Stimulated activated CD4-positive, alpha-beta T cell treated with anti-CD3 and anti-CD28 coated beads, Interleukin-2, amount 100 ng/mL, for 4 hours (primary cell): Measurements from ENCODE around the gene RPAP3.
A peak's percentile ranks its signal among the peaks of the same experiment; 100 is the strongest.

Experiments used
- DNase-seq: peaks from one replicate; pipeline ENCODE4 v3.0.0-alpha.2; 2020; ENCODE audit warnings: low read depth

Gene RPAP3

GRCh38 chr12:47743311-47743860, 37.6 kb upstream of the RPAP3 start:
- no peak for DNase-seq

- DNase-seq, result peak; percentile 54
Measured at GRCh38 chr12:47742253-47742825, 36.5 kb upstream of the RPAP3 start.

- peak; percentile 13 for DNase-seq
Measured at GRCh38 chr12:47741340-47741703, 35.5 kb upstream of the RPAP3 start.

- DNase-seq, result no peak
Measured at GRCh38 chr12:47740606-47741339, 34.9 kb upstream of the RPAP3 start.

DNA sequence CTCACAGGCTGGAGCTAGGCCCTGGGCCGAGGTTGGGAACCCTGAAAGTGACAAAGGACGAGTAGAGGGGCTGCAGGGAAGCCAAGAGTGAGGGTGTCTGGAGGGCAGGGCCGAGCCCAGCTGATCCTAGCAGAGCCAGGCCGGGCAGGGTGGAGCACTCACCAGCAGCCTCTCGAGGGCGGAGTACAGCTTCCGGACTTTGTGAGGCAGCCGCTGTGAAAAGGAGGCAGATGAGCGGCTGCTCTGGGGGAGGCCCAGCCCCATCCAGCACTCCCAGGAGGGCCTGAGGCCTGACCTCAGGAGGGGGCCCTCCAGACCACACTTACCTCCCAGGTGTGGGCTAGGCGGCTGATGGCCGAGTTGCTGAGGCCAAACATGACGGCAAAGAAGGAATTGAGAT, 34.1 kb upstream of the RPAP3 start:
- no peak for DNase-seq

GRCh38 chr12:47739297-47739696, 33.5 kb upstream of the RPAP3 start:
- no peak for DNase-seq

DNA sequence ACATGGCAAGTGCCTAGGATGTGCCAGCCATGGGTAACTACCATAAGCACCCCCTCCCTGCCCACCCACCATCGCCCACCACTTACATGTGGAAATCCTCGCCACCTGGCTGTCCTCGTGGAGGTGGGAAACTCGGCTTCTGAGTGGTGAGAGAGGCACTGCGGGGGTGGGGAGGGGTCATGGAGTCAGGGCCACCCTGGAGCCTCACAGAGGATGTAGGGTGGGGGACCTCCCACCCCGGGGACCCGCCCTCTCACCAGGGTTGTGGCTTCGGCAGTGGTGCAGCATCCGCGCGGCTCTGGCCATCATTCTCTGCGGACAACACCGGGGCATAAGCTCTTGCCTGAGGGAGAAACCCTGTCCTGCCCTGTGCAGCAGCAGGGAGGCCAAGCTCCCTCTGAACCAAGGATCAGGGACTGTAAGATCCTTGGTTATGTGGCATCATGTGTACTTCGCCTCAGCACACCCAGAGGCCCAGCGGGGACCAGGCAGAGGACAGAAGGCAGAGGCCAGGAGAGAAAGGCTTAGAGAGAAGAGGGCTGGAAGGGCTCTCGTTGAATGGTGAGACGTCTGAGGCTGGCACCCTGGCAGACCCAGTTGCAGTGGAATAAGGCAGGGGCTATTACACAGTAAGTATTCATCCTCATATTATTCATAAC, 32.2 kb upstream of the RPAP3 start:
- DNase-seq, result no peak

DNA sequence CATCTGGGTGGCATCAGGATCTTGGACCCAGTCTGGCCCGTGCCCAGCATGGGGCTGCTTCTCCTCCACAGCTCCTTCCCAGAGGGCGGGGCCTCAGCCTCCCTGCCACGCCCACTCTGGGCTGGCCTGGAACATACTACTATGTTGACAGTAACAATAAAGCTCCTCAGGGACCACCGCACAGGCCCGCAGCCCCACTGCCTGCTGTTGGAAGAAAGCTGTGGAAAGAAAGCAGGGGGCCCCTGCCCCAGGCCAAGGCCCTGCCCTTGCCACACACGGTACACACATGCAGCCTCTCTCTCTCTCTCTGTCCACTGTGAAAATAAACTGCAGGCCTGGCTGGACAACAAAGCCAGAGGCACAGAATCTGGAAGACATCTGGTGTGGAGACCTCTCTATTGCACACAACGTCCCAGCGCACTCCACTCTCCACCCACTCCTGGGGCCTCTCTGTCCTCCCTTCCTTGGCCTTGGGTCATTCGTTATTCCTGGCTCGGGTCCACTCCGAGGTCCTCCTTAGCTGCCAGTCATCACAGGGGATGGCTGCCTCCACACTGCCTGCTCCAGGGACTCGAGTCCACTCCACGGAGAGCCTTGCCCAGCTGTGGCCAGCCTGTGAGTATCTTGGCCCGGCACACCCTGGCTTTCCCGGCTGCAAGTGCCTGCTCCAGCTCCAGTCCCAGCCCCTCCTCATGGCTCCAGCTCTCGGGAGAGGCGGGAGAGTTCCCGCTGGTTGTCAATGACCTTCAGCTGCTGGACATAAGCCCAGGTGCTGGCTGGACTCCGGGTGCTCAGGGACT, 31.2 kb upstream of the RPAP3 start:
- DNase-seq, result no peak

- no peak for DNase-seq
Measured at GRCh38 chr12:47736216-47736615, 30.4 kb upstream of the RPAP3 start.

DNA sequence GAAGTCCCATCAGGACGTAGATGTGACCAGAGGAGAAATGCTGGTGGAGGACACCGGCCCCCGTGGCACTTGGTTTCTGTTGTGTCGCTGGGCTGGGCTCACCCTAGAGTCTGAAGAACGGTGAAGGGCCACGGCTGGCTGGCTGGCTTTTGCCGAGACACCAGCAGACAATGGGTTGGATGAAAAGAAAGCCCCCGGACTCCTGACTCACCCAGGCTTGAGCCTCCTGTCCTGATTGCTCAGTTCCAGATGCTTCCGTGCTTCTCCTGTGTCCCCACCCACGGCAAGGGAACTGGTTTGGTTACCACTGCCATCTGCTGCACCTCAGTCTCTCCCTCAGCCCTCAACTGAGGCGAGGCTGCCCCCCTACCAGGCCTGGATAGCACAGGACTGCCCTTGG, 29.8 kb upstream of the RPAP3 start:
- no peak for DNase-seq

DNA sequence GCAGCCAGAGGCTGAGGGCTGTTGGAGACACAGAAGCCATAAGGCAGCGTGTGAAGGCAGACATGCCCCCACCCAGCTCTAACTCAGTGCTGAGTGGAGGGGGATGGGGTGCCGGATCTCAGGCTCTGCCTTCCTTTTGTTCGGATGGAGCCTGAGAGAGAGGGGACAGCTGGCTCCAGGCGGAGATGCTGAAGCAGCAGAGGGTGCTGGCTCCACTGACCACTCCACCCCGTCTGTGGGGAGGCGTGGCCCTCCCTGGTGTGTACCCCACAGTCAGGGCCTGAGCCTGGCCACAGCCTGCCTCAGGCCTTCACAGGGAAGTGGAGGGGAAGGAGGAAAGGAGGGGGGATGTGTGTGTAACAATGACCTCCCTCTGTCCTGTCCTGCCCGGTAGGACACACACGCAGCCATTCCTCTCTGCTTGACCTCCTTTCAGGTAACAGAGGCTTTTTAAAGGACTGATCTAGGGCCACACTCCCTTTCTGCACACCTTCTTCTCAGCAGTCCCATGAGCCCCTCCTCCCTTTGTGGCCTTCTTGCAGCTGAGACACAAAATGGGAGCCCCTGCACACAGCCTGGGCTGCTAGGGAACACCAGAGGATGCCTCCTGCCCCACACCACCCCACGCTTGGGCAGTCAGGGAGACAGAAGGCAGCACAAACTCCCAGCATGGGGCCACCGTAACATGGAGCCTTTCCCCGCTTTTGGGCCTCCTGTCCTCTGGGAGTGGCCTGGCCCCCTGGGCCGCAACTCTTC, 29.1 kb upstream of the RPAP3 start:
- DNase-seq, result no peak

DNA sequence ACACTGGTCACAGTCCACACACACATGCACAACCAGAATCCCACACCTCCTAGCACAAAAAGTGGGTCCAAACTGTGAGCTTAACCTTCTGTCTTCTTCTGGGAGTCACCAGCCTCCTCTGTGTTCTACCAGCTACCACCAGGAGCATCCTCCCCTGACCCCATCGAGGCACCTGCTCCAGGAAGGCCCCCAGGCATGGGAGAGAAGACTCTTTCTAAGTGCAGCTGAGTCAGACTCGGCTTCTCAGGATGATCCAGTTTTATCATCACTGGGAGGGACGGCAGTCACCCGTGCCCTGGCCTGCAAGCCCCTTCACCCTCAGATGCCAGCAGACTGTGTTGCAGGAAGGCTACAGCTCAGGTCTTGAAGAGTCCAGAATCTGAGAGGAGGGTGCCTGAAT, 27.3 kb upstream of the RPAP3 start:
- DNase-seq, result no peak

GRCh38 chr12:47732504-47732903, 26.7 kb upstream of the RPAP3 start:
- no peak for DNase-seq

DNA sequence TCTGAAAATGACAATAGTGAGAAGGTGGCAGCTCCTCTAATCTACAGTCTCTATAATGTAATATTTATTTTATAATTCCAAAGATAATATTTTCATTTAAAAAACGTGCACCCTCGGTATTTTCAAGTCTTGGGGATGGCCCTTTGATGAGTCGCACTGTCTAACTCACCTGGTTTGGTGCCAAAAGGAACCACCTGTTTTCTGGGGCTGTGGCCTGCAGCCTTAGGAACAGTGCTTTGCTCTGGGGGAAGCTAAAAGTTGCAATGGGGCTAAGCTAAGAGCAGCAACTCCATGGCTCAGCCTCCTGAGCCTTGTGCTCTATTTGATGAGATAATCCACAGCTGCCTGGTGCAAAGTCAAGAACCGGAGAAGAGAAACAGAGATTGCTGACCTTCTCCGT, 25.9 kb upstream of the RPAP3 start:
- no peak for DNase-seq

GRCh38 chr12:47730341-47730744, 24.5 kb upstream of the RPAP3 start:
- no peak for DNase-seq

- DNase-seq, result no peak
Measured at GRCh38 chr12:47729233-47729632, 23.4 kb upstream of the RPAP3 start.

DNA sequence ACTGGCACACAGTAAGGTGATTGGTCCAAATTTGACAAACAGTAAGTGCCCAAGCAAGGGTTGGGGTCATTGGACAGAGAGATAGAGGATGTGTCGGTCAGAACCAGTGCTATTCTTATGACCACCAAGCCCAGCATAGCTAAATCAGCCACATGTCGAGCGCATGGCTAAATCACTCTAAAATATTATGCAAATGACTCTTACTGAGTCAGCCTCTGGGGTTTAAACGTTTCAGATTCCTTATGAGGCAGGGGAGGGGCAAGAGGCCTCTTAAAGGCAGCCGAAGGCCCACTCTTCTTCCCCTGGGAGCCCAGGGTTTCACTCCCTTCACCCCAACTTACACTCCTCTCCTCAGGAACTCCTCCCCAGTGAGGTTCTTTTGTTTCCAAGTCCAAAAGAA, 20.1 kb upstream of the RPAP3 start:
- DNase-seq, result no peak

GRCh38 chr12:47725091-47725772, 19.4 kb upstream of the RPAP3 start, which contains the start of gene ENDOU:
TSS of gene ENDOU (minus strand) at chr12:47725490. CDS start at chr12:47725413, 77 bp downstream.
- DNase-seq, result no peak

DNA sequence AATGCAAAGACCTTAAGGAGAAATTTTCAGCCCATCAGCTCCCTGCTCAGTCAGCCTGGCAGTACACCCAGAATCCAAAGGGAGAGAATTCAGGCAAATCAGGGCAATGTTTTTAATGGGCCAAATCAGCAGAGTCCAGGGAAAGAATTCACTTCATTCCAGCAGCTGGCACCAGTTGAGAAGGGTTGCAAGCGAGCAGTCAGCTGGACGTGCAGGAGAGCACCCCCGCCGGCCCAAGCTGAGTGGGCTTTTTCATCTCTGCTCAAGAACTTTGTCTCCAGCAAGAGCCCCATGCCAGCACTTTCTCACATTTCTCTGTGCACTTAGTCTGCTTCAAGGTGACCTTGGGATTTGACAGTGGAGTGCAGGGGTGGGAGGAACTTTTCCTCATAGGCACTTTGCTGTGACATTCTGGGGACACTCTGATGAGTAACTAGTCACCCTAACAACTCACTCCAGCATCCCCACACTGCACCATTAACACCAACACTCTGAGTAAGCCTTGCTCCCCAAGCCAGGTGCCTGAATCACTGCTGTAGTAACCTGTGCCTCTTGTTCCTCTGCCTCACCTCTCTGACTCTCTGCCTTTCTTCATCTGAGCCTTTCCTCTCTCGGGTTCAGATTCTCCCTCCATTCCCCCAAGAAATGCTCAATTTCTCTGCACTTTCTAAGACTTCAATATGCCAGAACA, 17.3 kb upstream of the RPAP3 start:
- DNase-seq, result no peak

- no peak for DNase-seq
Measured at GRCh38 chr12:47722136-47722834, 16.5 kb upstream of the RPAP3 start.
